GM12878 (cell line): ENCODE measurements around the gene ANO2. TPM values are rescaled to one million over a fixed set of nuclear protein-coding genes. Genes with fewer than 3 reads are reported as not detected.

Experiments
- CEBPB ChIP-seq, 2 experiments: fragments of 150-350 bp in 1 of 2; IDR thresholded peaks; 2 replicates each; pipeline ENCODE4 v1.6.1; 2012 to 2014; ENCODE audit warnings: low read depth in 2 of 2, low read length in 2 of 2, borderline replicate concordance in 1 of 2, inconsistent platforms in 1 of 2
- KDM1A ChIP-seq: fragments of 200-600 bp; sonication (generic); IDR thresholded peaks from 2 replicates; pipeline ENCODE4 v1.6.1; 2016; ENCODE audit warnings: borderline replicate concordance
- NFYB ChIP-seq: IDR thresholded peaks from 2 replicates; pipeline ENCODE4 v1.6.1; 2011; ENCODE audit warnings: low read depth, mild to moderate bottlenecking, low read length, improper control_type of control experiment, moderate library complexity; ENCODE audit not compliant: insufficient read depth
- RCOR1 ChIP-seq: conservative IDR thresholded peaks from 2 replicates; pipeline ENCODE4 v1.6.1; 2012; ENCODE audit warnings: low read depth, low read length, improper control_type of control experiment
- RUNX3 ChIP-seq: IDR thresholded peaks from 2 replicates; pipeline ENCODE4 v1.6.1; 2012; ENCODE audit warnings: low read length, inconsistent platforms
- SREBF1 ChIP-seq: IDR thresholded peaks from 2 replicates; pipeline ENCODE4 v1.6.1; 2012; ENCODE audit warnings: mild to moderate bottlenecking, low read length
- ZNF592 ChIP-seq: fragments of 450-650 bp; IDR thresholded peaks from 2 replicates; pipeline ENCODE4 v1.6.1; 2017; ENCODE audit warnings: mild to moderate bottlenecking, moderate library complexity
- polyA plus RNA-seq, 11 experiments: library from polyadenylated mRNA; depleted of rRNA in 4 of 11; unstranded in 6 of 11; stranded (reverse) in 5 of 11; fragments of >200 nt; fragmentation: Nextera tagmentation in 4 of 11; fragmentation: Illumina TruSeq in 1 of 11; extraction: Ambion mirVana in 4 of 11; extraction: Trizol in 1 of 11; gene quantifications; 1 replicate in 1 of 11; 2 replicates in 10 of 11; pipeline versions ENCODE4 v1.2.1 to v1.2.3, GENCODE V29; 2011 to 2016; ENCODE audit warnings: inconsistent platforms in 2 of 11, missing spikeins in 2 of 11, low read depth in 1 of 11
- total RNA-seq, 4 experiments: library from RNA; depleted of rRNA in 3 of 4; stranded (reverse); fragments of >200 nt in 3 of 4; fragmentation: Illumina TruSeq in 1 of 4; extraction: Trizol in 1 of 4; gene quantifications; 2 replicates each; pipeline versions ENCODE4 v1.2.1 to v1.2.3, GENCODE V29; 2013 to 2021
- TF ChIP-seq, protein P1 (sequence below): fragments of 450-650 bp; IDR thresholded peaks from 2 replicates; pipeline ENCODE4 v1.6.1; 2017; ENCODE audit warnings: mild to moderate bottlenecking, low read depth, inconsistent platforms; ENCODE audit not compliant: poor library complexity, severe bottlenecking

ANO2 gene
- total and polyA plus RNA-seq, 10 of the 15 experiments (the other 5 are each of a cell fraction or from before 2014, with no cell fraction given): not detected

- TF ChIP-seq ZNF592: no peak
- no peak for TF ChIP-seq CEBPB (IDR thresholded peaks at IDR 0.05; ENCODE audit: borderline replicate concordance in 1 of 2, low read depth in 2 of 2, low read length in 2 of 2)
- no peak for TF ChIP-seq RCOR1
- TF ChIP-seq RUNX3: no peak
- no peak for TF ChIP-seq KDM1A
- TF ChIP-seq NFYB: no peak
- TF ChIP-seq SREBF1: no peak
- TF ChIP-seq, protein P1, sequence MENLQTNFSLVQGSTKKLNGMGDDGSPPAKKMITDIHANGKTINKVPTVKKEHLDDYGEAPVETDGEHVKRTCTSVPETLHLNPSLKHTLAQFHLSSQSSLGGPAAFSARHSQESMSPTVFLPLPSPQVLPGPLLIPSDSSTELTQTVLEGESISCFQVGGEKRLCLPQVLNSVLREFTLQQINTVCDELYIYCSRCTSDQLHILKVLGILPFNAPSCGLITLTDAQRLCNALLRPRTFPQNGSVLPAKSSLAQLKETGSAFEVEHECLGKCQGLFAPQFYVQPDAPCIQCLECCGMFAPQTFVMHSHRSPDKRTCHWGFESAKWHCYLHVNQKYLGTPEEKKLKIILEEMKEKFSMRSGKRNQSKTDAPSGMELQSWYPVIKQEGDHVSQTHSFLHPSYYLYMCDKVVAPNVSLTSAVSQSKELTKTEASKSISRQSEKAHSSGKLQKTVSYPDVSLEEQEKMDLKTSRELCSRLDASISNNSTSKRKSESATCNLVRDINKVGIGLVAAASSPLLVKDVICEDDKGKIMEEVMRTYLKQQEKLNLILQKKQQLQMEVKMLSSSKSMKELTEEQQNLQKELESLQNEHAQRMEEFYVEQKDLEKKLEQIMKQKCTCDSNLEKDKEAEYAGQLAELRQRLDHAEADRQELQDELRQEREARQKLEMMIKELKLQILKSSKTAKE: no peak
Observed at GRCh38 chr12:5907807-5908206, 37.3 kb downstream of the ANO2 start (continued).
